SU-DHL-6 (cell line): ENCODE measurements around the gene SH3BP2.

Experiments used
- H2AFZ ChIP-seq: fragments of 200-600 bp; sonication (generic); 2 replicates; pipeline ENCODE4 v1.6.1; 2014; ENCODE audit warnings: low read depth, mild to moderate bottlenecking, moderate library complexity, mixed read lengths, antibody characterized with exemption, low read length; ENCODE audit not compliant: severe bottlenecking
- H3F3A ChIP-seq: fragments of 200-600 bp; shearing (Covaris generic); 2 replicates; pipeline ENCODE4 v1.6.0; 2016; ENCODE audit warnings: antibody characterized with exemption, mild to moderate bottlenecking; ENCODE audit not compliant: insufficient read depth
- H3K27ac ChIP-seq: fragments of 200-600 bp; sonication (generic); 2 replicates; pipeline ENCODE4 v1.5.1; 2016; ENCODE audit warnings: low read depth, mild to moderate bottlenecking, low read length, moderate library complexity, mixed read lengths
- H3K27me3 ChIP-seq: fragments of 200-600 bp; sonication (generic), shearing (Covaris generic); 2 replicates; pipeline ENCODE4 v1.6.0; 2014; ENCODE audit warnings: mild to moderate bottlenecking, low read length
- H3K36me3 ChIP-seq: fragments of 200-600 bp; sonication (generic); 2 replicates; pipeline ENCODE4 v1.6.1; 2014; ENCODE audit warnings: mild to moderate bottlenecking, low read length, mixed read lengths
- H3K4me2 ChIP-seq: fragments of 300-600, 200-600 bp; shearing (Covaris generic), sonication (generic); 2 replicates; pipeline ENCODE4 v1.6.0; 2014; ENCODE audit warnings: low read length, low read depth, mild to moderate bottlenecking; ENCODE audit not compliant: poor library complexity, severe bottlenecking
- H3K4me3 ChIP-seq: fragments of 200-600 bp; sonication (generic); 2 replicates; pipeline ENCODE4 v1.5.1; 2014; ENCODE audit warnings: antibody characterized with exemption, low read length, mild to moderate bottlenecking, mixed read lengths; ENCODE audit not compliant: insufficient read depth, poor library complexity, severe bottlenecking
- H3K79me2 ChIP-seq: fragments of 200-600 bp; sonication (generic); 2 replicates; pipeline ENCODE4 v1.6.1; 2014; ENCODE audit warnings: mild to moderate bottlenecking, low read length, moderate library complexity; ENCODE audit not compliant: insufficient read depth
- H3K9ac ChIP-seq: fragments of 200-600 bp; sonication (generic); 2 replicates; pipeline ENCODE4 v1.7.0; 2014; ENCODE audit warnings: mild to moderate bottlenecking, low read length
- H3K9me2 ChIP-seq: fragments of 200-600 bp; sonication (generic); replicated peaks from 2 replicates; pipeline ENCODE4 v1.6.1; 2014; ENCODE audit warnings: low read length; ENCODE audit not compliant: insufficient read depth
- H3K9me3 ChIP-seq: fragments of 200-600 bp; sonication (generic); 2 replicates; pipeline ENCODE4 v1.6.1; 2014; ENCODE audit warnings: low read length, mixed read lengths; ENCODE audit not compliant: insufficient read depth
- H4K20me1 ChIP-seq: fragments of 200-600 bp; sonication (generic); 2 replicates; pipeline ENCODE4 v1.6.1; 2014; ENCODE audit warnings: low read depth, mild to moderate bottlenecking, antibody characterized with exemption, low read length, moderate library complexity, mixed read lengths
- EZH2phosphoT487 ChIP-seq: fragments of 200-600 bp; sonication (generic), shearing (Covaris generic); conservative IDR thresholded peaks from 2 replicates; pipeline ENCODE4 v1.6.1; 2018; ENCODE audit warnings: mild to moderate bottlenecking, antibody characterized with exemption, low read length, moderate library complexity, mixed read lengths
- TF ChIP-seq, protein P1 (sequence below): fragments of 200-600 bp; sonication (generic); IDR thresholded peaks from one replicate; pipeline ENCODE4 v1.5.1; 2017; ENCODE audit warnings: antibody characterized with exemption, mild to moderate bottlenecking, low read length, moderate library complexity; ENCODE audit not compliant: insufficient read depth, poor library complexity, severe bottlenecking

The SH3BP2 gene

DNA sequence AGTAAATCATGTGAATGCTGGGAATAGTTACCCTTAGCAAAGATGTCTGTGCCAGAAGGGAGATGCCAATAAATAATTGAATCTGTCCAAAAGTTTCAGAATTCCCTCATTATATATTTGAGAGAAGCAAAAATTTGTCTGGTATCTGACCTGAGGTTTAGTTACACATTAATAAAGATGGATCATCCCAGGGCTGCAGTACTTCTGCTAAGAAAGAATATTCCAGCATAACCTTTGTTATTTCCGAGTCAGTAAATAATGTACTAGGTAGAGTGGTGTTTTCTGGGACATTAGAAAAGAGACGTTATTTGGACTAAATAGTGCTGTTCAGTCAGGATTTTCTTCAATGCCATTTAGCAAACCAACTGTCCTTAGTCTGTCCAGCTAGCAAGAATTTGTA lies 77.2 kb downstream of the SH3BP2 start:
- H3K79me2 ChIP-seq: no peaks in the 10 kb centered on the region
- H3K9ac ChIP-seq: no peak overlapping the region
- TF ChIP-seq, protein P1, sequence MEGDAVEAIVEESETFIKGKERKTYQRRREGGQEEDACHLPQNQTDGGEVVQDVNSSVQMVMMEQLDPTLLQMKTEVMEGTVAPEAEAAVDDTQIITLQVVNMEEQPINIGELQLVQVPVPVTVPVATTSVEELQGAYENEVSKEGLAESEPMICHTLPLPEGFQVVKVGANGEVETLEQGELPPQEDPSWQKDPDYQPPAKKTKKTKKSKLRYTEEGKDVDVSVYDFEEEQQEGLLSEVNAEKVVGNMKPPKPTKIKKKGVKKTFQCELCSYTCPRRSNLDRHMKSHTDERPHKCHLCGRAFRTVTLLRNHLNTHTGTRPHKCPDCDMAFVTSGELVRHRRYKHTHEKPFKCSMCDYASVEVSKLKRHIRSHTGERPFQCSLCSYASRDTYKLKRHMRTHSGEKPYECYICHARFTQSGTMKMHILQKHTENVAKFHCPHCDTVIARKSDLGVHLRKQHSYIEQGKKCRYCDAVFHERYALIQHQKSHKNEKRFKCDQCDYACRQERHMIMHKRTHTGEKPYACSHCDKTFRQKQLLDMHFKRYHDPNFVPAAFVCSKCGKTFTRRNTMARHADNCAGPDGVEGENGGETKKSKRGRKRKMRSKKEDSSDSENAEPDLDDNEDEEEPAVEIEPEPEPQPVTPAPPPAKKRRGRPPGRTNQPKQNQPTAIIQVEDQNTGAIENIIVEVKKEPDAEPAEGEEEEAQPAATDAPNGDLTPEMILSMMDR: no peak
- TF ChIP-seq EZH2phosphoT487: no peak
- H4K20me1 ChIP-seq: no peaks in the 10 kb centered on the region
- no peak overlapping the region for H3K4me2 ChIP-seq
- H2AFZ ChIP-seq: no peak overlapping the region
- H3K9me3 ChIP-seq: no peaks in the 10 kb centered on the region
- H3K4me3 ChIP-seq: no peak overlapping the region
- H3K27me3 ChIP-seq: no peaks in the 10 kb centered on the region
- no peaks in the 10 kb centered on the region for H3F3A ChIP-seq
- H3K9me2 ChIP-seq: no peaks in the 10 kb centered on the region
- H3K27ac ChIP-seq: no peak overlapping the region
- no peaks in the 10 kb centered on the region for H3K36me3 ChIP-seq

DNA sequence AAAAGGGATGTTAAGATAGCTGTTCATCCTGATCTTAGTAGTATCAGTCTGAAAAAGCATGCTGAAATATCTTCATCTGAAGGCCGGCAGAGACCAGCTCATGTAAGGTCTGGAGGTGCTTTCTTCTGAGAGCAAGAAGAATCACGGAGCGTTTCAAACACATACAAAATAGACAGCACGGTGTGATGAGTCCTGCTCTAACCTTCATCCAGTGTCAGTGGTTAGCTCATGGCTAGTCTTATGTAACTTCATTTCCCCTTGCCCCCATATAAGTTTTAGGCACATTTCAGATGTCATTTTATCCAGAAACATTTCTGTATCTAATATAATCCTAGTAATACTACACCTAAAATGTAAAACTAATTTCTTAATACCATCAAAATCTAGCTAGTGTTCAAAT lies 78.6 kb downstream of the SH3BP2 start:
- Histone ChIP-seq H4K20me1 (no peaks in the 10 kb centered on the region), H3K4me2 (no peak overlapping the region), H3K27me3 (no peaks in the 10 kb centered on the region), H2AFZ (no peak overlapping the region), H3K36me3 (no peaks in the 10 kb centered on the region), H3K4me3 (no peak overlapping the region), H3F3A (no peaks in the 10 kb centered on the region), H3K9me2 (no peaks in the 10 kb centered on the region), H3K9me3 (no peaks in the 10 kb centered on the region), H3K27ac (no peak overlapping the region), H3K79me2 (no peaks in the 10 kb centered on the region), H3K9ac (no peak overlapping the region)
- TF ChIP-seq EZH2phosphoT487: no peak
- TF ChIP-seq, protein P1: no peak

DNA sequence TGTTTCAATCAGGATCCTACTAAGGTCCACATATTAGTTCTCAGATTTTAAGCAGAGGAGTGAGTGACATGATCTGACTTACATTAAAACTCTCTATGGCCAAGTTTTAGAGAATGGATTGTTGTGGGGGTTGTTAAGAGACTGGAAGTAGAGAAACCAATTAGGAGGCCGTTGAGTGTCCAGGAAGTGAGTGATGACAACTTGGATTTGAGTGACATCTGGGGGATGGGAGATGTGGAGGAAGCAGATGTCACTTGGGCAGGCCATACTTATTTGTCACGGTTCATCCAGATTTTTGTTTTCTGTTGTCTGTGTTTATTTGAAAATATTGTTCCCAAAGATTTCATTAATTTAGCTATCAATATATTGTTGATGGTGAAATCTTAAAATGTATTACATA lies 79.0 kb downstream of the SH3BP2 start:
- Histone ChIP-seq H2AFZ (no peak overlapping the region), H4K20me1 (no peaks in the 10 kb centered on the region), H3K4me2 (no peak overlapping the region), H3F3A (no peaks in the 10 kb centered on the region), H3K79me2 (no peaks in the 10 kb centered on the region), H3K36me3 (no peaks in the 10 kb centered on the region), H3K4me3 (no peak overlapping the region), H3K9me2 (no peaks in the 10 kb centered on the region), H3K27me3 (no peaks in the 10 kb centered on the region), H3K27ac (no peak overlapping the region), H3K9me3 (no peaks in the 10 kb centered on the region), H3K9ac (no peak overlapping the region)
- TF ChIP-seq, protein P1: no peak
- no peak for TF ChIP-seq EZH2phosphoT487

DNA sequence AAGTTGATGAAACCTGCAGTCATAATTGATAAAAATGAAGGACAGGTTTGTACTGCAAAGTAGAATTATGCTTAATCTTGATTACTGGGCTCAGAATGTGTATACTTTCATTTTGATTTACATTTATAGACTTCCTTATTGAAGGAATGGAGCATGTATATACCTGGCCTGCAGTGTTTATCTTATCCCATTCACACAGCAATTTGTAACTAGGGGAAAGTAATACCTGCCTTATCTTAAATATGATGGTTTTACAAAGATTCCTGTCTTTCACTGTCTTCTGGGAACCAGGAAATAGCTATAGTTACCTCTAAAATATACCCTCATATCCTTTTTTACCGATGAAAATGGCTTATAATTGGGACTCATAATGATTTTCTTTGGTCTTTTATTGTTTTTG lies 80.4 kb downstream of the SH3BP2 start:
- H3K9me2 ChIP-seq: no peaks in the 10 kb centered on the region
- no peaks in the 10 kb centered on the region for H3K27me3 ChIP-seq

More for the DNA sequence above, 80.4 kb downstream of the SH3BP2 start:
- Histone ChIP-seq H3K79me2 (no peaks in the 10 kb centered on the region), H3K4me2 (no peak overlapping the region), H2AFZ (no peak overlapping the region), H3K36me3 (no peaks in the 10 kb centered on the region), H3K27ac (no peak overlapping the region), H4K20me1 (no peaks in the 10 kb centered on the region), H3K4me3 (no peak overlapping the region), H3K9me3 (no peaks in the 10 kb centered on the region), H3K9ac (no peak overlapping the region), H3F3A (no peaks in the 10 kb centered on the region)
- no peak for TF ChIP-seq EZH2phosphoT487
- TF ChIP-seq, protein P1: no peak
